Heart left ventricle (tissue), 13 donors: ENCODE measurements around the gene RPA1.

Source experiments
- POLR2A ChIP-seq, 2 donors: fragments of 450-650 bp; IDR thresholded peaks; one replicate each; pipeline ENCODE4 v1.6.1; 2017; ENCODE audit warnings: antibody characterized with exemption in 2 of 2, mild to moderate bottlenecking in 2 of 2, moderate library complexity in 2 of 2
- TF ChIP-seq, protein P1 (sequence below), 12 donors: fragments of 200-600 bp; sonication (generic) in 4 of 12; IDR thresholded peaks; one replicate each; pipeline versions ENCODE4 v1.5.0 to v1.8.0; 2018 to 2022; ENCODE audit warnings: antibody characterized with exemption in 12 of 12, mild to moderate bottlenecking in 5 of 12
- donor health status: ischemic (EF 13 %, LVEDD 7.1; RV severe dilation, severe dysfunction).
- donor health status: DM: no; HTN: yes; CAD: no.
- donor health status: DM: no; HTN: no; CAD: no.
- donor health status: ischemic (EF 25% LVEDD 6.9; RV normal size, moderate dysfunction).
- donor health status: ischemic (EF 25% LVEDD 5.7; RV mildly dilated, moderate dysfunction).
- donor health status: ischemic (EF 35%, LVEDD 5.7; RV mildly dilated, moderate dysfunction).
- donor health status: nonischemic (EF 11% LVEDD 7.7; RV severe dilation, severe dysfunction).
- donor health status: DM: yes; HTN: yes; CAD: no.
- donor health status: PGD.
- donor health status: ischemic (EF 29% LVEDD 5.4; RV normal size, mild dysfunction).
- donor health status: nonischemic (EF 23%, LVEDD 6.1; RV moderate dilation, normal function).

DNA sequence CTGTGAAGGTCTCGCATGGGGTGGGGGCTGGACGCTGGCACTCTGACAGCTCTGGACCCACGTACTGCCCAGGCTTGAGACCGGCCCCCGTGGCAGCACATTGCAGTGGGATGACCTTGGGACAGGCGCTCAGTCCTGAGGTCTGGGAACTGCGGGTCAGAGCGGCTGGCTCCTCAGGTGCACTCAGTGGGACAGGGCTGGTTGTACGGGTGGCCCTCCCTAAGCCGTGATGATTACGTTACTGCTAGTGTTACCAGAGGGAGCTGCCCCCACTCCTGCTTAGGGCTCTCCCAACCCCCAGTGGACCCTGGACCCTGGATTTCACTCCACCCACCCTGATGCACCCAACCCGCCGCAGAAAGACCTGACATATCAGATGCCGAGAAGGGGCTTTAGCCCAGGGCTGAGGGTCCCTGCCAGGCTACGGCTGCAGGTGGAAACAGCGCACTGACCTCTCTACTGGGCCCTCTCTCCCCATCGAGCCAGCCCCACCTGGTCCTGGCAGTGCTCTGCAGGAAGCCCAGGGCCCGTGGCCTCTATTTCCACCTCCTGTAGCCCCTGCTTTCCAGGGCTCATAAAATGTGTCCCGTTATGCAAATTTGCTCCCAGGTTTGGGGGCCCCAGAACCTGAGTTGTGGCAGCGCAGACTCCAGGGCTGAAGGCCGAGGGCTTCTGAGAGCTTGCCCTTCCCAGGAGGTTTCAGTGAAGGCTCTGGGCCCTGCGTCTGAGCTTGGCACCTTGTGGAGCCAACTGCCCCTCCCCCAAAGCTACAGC lies 118.1 kb downstream of the RPA1 start:
- TF ChIP-seq, protein P1, sequence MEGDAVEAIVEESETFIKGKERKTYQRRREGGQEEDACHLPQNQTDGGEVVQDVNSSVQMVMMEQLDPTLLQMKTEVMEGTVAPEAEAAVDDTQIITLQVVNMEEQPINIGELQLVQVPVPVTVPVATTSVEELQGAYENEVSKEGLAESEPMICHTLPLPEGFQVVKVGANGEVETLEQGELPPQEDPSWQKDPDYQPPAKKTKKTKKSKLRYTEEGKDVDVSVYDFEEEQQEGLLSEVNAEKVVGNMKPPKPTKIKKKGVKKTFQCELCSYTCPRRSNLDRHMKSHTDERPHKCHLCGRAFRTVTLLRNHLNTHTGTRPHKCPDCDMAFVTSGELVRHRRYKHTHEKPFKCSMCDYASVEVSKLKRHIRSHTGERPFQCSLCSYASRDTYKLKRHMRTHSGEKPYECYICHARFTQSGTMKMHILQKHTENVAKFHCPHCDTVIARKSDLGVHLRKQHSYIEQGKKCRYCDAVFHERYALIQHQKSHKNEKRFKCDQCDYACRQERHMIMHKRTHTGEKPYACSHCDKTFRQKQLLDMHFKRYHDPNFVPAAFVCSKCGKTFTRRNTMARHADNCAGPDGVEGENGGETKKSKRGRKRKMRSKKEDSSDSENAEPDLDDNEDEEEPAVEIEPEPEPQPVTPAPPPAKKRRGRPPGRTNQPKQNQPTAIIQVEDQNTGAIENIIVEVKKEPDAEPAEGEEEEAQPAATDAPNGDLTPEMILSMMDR (IDR thresholded peaks at IDR 0.05), result no peak
- no peak for TF ChIP-seq POLR2A (IDR thresholded peaks at IDR 0.05)
